ENCODE results near the gene FREY1.

FREY1 gene

DNA sequence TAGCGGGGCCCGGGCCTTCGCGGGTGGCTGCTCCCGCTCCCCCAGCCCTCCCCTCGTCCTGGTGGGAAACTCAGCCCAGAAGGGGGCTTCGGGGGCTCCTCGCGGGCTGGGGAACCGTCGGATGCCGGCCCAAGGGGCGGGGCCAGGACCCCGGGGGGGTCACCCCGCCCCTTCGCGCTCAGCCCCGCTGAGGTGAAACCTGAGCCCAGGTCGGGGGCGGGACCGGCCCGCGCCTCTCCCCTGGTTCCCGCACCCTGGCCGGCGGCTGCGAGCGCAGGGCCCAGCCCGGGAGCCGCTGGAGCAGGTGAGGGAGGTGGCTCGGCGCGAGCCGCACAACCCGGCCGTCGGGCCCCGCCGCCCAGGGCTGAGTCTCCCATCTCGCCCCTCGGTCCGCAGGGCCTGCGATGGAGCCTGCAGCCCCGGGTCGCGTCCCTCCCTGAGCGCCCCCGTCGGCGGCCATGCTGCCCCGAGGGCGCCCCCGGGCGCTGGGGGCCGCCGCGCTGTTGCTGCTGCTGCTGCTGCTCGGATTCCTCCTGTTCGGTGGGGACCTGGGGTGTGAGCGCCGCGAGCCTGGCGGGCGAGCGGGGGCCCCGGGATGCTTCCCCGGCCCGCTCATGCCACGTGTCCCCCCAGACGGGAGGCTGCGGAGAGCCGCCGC, 15.5 kb upstream of the FREY1 start, which contains the start of gene LARGE2:
Gene LARGE2 (plus strand): TSS at position 232 of the 658 bp plus-strand sequence. CDS start 227 bp downstream, at position 459.
- TF ChIP-seq, protein P1, sequence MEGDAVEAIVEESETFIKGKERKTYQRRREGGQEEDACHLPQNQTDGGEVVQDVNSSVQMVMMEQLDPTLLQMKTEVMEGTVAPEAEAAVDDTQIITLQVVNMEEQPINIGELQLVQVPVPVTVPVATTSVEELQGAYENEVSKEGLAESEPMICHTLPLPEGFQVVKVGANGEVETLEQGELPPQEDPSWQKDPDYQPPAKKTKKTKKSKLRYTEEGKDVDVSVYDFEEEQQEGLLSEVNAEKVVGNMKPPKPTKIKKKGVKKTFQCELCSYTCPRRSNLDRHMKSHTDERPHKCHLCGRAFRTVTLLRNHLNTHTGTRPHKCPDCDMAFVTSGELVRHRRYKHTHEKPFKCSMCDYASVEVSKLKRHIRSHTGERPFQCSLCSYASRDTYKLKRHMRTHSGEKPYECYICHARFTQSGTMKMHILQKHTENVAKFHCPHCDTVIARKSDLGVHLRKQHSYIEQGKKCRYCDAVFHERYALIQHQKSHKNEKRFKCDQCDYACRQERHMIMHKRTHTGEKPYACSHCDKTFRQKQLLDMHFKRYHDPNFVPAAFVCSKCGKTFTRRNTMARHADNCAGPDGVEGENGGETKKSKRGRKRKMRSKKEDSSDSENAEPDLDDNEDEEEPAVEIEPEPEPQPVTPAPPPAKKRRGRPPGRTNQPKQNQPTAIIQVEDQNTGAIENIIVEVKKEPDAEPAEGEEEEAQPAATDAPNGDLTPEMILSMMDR (IDR thresholded peaks at IDR 0.05; ENCODE audit: insufficient read depth, low read length): no peak
- TF ChIP-seq SPI1 (IDR thresholded peaks at IDR 0.05; ENCODE audit: borderline replicate concordance, low read depth) (no peak), POLR2AphosphoS5 (IDR thresholded peaks at IDR 0.05; ENCODE audit: low read depth) (no peak)
- no peak for DNase-seq (ENCODE audit: low read depth in 1 of 2, low spot score in 1 of 2)

DNA sequence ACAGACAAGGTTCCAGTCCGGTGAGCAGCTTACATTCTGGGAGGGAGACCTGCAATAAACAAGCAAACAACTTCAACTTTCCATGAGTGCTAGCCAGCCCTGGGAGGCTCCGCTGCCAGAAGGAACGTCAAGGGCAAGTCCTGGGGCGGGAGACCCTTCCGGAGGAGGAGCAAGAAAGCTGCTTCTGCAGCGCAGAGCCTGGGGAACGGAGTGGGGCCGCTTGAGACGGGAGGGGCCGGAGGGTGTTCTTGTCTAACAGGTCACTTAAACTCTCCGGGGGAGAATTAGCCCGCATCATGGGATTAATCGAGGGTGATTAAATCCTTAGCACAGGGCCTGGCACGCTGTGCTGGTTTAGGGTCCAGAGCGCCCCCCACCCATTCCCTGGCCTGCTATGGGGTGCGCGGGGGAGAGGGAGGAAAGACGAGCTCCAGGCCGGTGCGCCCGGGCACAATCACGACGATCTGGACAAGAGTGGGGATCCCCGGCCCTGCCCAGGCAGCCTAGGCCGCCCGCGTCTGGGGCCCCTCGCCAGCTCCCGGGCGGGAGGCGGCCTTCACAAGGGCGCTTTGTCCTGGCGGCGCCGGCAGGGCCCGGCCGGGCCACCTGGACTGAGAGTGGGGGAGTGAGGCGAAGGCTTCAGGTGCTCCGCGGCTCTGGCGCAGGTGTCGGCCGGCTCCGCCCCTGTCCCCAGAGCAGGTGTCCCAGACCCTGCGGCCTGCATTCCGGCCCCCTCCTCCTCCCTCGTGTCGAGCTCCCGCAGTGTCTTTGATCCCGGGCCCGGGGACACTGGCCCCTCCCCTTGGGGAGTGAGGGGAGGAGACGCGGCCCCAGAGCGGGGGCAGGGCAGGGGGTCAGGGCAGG, 14.7 kb upstream of the FREY1 start:
- TF ChIP-seq, protein P1 (IDR thresholded peaks at IDR 0.05; ENCODE audit: insufficient read depth, low read length): no peak
- TF ChIP-seq SPI1 (IDR thresholded peaks at IDR 0.05; ENCODE audit: borderline replicate concordance, low read depth): no peak
- no peak for TF ChIP-seq GABPA (IDR thresholded peaks at IDR 0.05; ENCODE audit: low read depth)
- TF ChIP-seq POLR2AphosphoS5 (IDR thresholded peaks at IDR 0.05; ENCODE audit: low read depth): no peak
- TF ChIP-seq, protein P2, sequence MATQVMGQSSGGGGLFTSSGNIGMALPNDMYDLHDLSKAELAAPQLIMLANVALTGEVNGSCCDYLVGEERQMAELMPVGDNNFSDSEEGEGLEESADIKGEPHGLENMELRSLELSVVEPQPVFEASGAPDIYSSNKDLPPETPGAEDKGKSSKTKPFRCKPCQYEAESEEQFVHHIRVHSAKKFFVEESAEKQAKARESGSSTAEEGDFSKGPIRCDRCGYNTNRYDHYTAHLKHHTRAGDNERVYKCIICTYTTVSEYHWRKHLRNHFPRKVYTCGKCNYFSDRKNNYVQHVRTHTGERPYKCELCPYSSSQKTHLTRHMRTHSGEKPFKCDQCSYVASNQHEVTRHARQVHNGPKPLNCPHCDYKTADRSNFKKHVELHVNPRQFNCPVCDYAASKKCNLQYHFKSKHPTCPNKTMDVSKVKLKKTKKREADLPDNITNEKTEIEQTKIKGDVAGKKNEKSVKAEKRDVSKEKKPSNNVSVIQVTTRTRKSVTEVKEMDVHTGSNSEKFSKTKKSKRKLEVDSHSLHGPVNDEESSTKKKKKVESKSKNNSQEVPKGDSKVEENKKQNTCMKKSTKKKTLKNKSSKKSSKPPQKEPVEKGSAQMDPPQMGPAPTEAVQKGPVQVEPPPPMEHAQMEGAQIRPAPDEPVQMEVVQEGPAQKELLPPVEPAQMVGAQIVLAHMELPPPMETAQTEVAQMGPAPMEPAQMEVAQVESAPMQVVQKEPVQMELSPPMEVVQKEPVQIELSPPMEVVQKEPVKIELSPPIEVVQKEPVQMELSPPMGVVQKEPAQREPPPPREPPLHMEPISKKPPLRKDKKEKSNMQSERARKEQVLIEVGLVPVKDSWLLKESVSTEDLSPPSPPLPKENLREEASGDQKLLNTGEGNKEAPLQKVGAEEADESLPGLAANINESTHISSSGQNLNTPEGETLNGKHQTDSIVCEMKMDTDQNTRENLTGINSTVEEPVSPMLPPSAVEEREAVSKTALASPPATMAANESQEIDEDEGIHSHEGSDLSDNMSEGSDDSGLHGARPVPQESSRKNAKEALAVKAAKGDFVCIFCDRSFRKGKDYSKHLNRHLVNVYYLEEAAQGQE (IDR thresholded peaks at IDR 0.05; ENCODE audit: insufficient replicate concordance, low read depth): no peak
- H3K4me3 ChIP-seq (replicated peaks; ENCODE audit: insufficient read depth, low read length): no peak overlapping the region
- no peak for DNase-seq (ENCODE audit: low read depth in 1 of 2, low spot score in 1 of 2)
- peaks cover 18% of the 10 kb centered on the region for H3K27me3 ChIP-seq (ENCODE audit: insufficient read depth, poor library complexity, severe bottlenecking)
- no peak overlapping the region for H3K27ac ChIP-seq (replicated peaks)

More for the DNA sequence above, 15.5 kb upstream of the FREY1 start, which contains the start of gene LARGE2:
- Histone ChIP-seq H3K4me3 (replicated peaks; ENCODE audit: insufficient read depth, low read length) (no peak within 1 kb of the TSS), H3K27me3 (ENCODE audit: insufficient read depth, poor library complexity, severe bottlenecking) (peaks cover 18% of the 10 kb centered on the region), H3K27ac (replicated peaks) (no peak within 1 kb of the TSS)

DNA sequence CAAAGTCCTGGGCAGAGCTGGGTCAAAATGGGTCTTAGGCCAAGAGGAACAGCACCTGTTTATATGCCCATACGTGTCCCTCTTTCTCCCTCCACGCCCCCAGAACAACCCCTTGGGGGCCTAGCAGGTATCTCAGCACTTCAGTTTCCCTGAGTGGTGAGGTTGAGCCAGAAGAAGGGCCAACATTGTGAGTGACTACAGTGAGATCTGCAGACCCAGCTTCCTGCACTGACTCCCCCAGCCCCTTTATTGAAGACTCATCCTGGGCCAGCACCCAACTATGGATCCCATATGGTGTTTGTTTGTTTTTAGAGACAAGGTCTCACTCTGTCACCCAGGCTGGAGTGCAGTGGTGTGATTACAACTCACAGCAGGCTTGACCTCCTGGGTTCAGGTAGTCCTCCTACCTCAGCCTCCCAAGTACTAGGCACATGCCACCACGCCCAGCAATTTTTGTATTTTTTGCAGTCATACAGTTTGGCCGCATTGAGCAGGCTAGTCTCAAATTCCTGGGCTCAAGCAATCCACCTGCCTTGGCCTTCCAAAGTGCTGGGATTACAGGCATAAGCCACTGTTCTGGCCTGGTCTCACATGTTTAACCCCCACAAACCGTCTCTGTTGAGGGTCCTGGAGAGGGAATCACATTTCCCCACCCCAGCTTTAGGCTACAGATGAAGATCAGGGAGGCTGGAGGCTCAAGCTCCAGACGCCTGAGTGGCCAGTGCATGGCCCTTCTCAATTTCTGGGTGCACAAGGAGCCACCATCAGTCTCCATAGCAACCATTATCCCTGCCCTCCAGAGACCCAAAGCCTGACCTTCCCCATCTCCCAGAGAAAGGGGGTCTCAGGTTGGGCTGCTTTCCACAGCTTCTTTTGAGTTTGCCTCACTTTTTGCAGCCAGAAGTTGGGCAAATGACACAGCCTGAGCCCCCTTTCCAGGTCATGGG, 13.7 kb upstream of the FREY1 start:
- TF ChIP-seq, protein P1 (IDR thresholded peaks at IDR 0.05; ENCODE audit: insufficient read depth, low read length): no peak
- no peak for TF ChIP-seq SPI1 (IDR thresholded peaks at IDR 0.05; ENCODE audit: borderline replicate concordance, low read depth)
- no peak for TF ChIP-seq GABPA (IDR thresholded peaks at IDR 0.05; ENCODE audit: low read depth)
- TF ChIP-seq, protein P2 (IDR thresholded peaks at IDR 0.05; ENCODE audit: insufficient replicate concordance, low read depth): no peak
- no peak for TF ChIP-seq POLR2AphosphoS5 (IDR thresholded peaks at IDR 0.05; ENCODE audit: low read depth)
- peaks cover 18% of the 10 kb centered on the region for H3K27me3 ChIP-seq (ENCODE audit: insufficient read depth, poor library complexity, severe bottlenecking)
- H3K4me3 ChIP-seq (replicated peaks; ENCODE audit: insufficient read depth, low read length): no peak overlapping the region
- no peak overlapping the region for H3K27ac ChIP-seq (replicated peaks)
- DNase-seq (ENCODE audit: low read depth in 1 of 2, low spot score in 1 of 2): no peak
